OCI-LY1 (cell line): ENCODE data around the gene TUBA4B.

ENCODE experiments used
- EZH2 ChIP-seq: fragments of 200-600 bp; sonication (generic), shearing (Covaris generic); IDR thresholded peaks from 2 replicates; pipeline ENCODE4 v1.8.0; 2017; ENCODE audit warnings: borderline replicate concordance, mixed run types, mild to moderate bottlenecking, antibody characterized with exemption, low read length, moderate library complexity, mixed read lengths
- TF ChIP-seq, protein P1 (sequence below): fragments of 200-600 bp; sonication (generic), shearing (Covaris generic); IDR thresholded peaks from 2 replicates; pipeline ENCODE4 v1.5.1; 2017; ENCODE audit warnings: mild to moderate bottlenecking, antibody characterized with exemption, low read length, moderate library complexity, mixed read lengths

DNA sequence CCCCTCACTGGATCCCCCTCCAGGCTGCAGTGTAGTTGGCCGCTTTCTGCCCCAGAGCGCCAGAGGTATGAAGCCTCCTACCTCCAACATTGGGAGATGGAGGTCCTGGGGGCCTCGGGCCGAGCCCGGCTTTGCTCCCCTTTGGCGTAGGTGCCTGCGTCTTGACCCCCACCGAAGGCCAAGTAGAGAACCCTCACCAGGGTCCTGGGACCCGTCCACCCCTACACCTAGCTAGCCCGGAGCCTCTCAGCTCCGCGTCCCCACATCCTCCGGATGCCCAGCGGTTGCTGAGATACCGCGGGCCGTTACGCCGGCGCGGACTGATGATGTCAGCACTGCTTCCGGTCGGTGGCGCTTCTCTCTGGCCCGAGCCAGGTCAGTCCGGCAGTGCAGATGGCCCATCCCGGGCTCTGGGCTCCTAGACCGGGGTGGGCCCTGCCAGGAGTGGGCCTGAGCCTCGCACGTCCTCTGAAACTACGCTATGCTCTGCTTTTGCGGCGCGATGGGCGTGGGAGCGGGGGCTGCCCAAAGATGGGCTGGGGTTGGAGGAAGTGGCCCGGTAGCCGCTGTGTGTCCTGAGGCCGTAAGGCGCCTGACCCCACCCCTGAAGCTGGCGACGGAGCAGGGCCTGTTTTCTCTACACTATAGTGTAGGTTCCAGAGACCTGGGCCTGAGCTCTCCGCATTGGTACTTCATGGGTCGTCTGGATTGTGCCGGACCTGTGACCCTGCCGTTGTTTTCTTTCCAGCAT is 7.7 kb upstream of the TUBA4B start, which contains the start of the genes GLB1L and STK16:
- TF ChIP-seq, protein P1, sequence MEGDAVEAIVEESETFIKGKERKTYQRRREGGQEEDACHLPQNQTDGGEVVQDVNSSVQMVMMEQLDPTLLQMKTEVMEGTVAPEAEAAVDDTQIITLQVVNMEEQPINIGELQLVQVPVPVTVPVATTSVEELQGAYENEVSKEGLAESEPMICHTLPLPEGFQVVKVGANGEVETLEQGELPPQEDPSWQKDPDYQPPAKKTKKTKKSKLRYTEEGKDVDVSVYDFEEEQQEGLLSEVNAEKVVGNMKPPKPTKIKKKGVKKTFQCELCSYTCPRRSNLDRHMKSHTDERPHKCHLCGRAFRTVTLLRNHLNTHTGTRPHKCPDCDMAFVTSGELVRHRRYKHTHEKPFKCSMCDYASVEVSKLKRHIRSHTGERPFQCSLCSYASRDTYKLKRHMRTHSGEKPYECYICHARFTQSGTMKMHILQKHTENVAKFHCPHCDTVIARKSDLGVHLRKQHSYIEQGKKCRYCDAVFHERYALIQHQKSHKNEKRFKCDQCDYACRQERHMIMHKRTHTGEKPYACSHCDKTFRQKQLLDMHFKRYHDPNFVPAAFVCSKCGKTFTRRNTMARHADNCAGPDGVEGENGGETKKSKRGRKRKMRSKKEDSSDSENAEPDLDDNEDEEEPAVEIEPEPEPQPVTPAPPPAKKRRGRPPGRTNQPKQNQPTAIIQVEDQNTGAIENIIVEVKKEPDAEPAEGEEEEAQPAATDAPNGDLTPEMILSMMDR = no peak
- no peak for TF ChIP-seq EZH2
